Measurements from ENCODE around the gene SLC25A33.

SLC25A33 gene

GRCh38 chr1:9600861-9601834 is 61.9 kb downstream of the SLC25A33 start:
- no peak for DNase-seq (ENCODE audit: low read depth)

- DNase-seq (ENCODE audit: low read depth), result no peak
Observed at GRCh38 chr1:9601942-9602793, 62.9 kb downstream of the SLC25A33 start.

GRCh38 chr1:9602794-9603167 is 63.5 kb downstream of the SLC25A33 start:
- DNase-seq (ENCODE audit: low read depth), result no peak

- no peak for DNase-seq (ENCODE audit: low read depth)
Observed at GRCh38 chr1:9603307-9603706, 64.0 kb downstream of the SLC25A33 start.

- DNase-seq (ENCODE audit: low read depth), result no peak
Observed at GRCh38 chr1:9603766-9604753, 64.8 kb downstream of the SLC25A33 start.

- no peak for DNase-seq (ENCODE audit: low read depth)
Observed at GRCh38 chr1:9604836-9605235, 65.6 kb downstream of the SLC25A33 start.

- DNase-seq (ENCODE audit: low read depth), result no peak
Observed at GRCh38 chr1:9605946-9606455, 66.7 kb downstream of the SLC25A33 start.

- DNase-seq (ENCODE audit: low read depth), result no peak
Observed at GRCh38 chr1:9606458-9606857, 67.2 kb downstream of the SLC25A33 start.

GRCh38 chr1:9606948-9607347 is 67.7 kb downstream of the SLC25A33 start:
- DNase-seq (ENCODE audit: low read depth), result no peak

- no peak for DNase-seq (ENCODE audit: low read depth)
Observed at GRCh38 chr1:9607352-9607751, 68.1 kb downstream of the SLC25A33 start.

- DNase-seq (ENCODE audit: low read depth), result no peak
Observed at GRCh38 chr1:9609998-9610397, 70.7 kb downstream of the SLC25A33 start.

- DNase-seq (ENCODE audit: low read depth), result no peak
Observed at GRCh38 chr1:9610548-9610947, 71.3 kb downstream of the SLC25A33 start.

GRCh38 chr1:9611716-9612115 is 72.5 kb downstream of the SLC25A33 start:
- DNase-seq (ENCODE audit: low read depth), result no peak

GRCh38 chr1:9612162-9612845 is 73.0 kb downstream of the SLC25A33 start:
- DNase-seq (ENCODE audit: low read depth), result no peak

GRCh38 chr1:9612871-9613624 is 73.8 kb downstream of the SLC25A33 start:
- no peak for DNase-seq (ENCODE audit: low read depth)

GRCh38 chr1:9613625-9614299 is 74.5 kb downstream of the SLC25A33 start:
- DNase-seq (ENCODE audit: low read depth), result no peak

- DNase-seq (ENCODE audit: low read depth), result no peak
Observed at GRCh38 chr1:9615316-9616063, 76.2 kb downstream of the SLC25A33 start.

GRCh38 chr1:9618909-9619679 is 79.8 kb downstream of the SLC25A33 start:
- DNase-seq (ENCODE audit: low read depth), result no peak

All from stimulated activated CD8-positive, alpha-beta memory T cell treated with anti-CD3 and anti-CD28 coated beads, Interleukin-15, amount 100 ng/mL, for 24 hours (primary cell).